Ovary (tissue), 3 donors: ENCODE measurements around the gene FGFR3.

Source experiments
- EP300 ChIP-seq: sonication (generic); formaldehyde crosslinking; IDR thresholded peaks from one replicate; pipeline ENCODE4 v1.6.1; 2017; ENCODE audit warnings: antibody characterized with exemption
- TF ChIP-seq, protein P1 (sequence below), 3 donors: fragments of 450-650 bp in 2 of 3; fragments of 200-600 bp in 1 of 3; IDR thresholded peaks; one replicate each; pipeline versions ENCODE4 v1.5.1 to v1.8.0; 2016 to 2022; ENCODE audit warnings: antibody characterized with exemption in 3 of 3, mild to moderate bottlenecking in 1 of 3
- donor health status: DM: no; HTN: no; CAD: no.

DNA sequence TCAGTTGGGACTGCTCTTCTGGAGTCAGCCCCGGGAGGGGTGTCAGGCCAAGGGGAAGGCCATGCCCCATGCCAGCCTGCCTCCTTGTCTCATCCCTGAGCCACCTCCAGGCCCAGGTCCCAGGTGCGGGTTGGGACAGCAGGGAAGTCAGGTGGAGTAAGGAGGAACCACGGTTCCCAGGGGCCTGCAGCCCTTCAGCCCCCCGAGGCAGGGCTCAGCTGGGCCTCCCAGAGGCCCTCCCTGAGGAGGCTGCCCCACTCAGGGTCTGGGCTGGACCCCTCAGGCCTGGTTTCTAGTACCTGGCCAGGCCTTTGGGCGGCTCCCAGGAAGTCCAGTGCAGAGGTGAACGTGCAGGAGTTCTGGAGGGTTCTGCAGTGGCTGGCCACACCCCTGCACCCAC is 23.4 kb upstream of the FGFR3 start:
- TF ChIP-seq, protein P1, sequence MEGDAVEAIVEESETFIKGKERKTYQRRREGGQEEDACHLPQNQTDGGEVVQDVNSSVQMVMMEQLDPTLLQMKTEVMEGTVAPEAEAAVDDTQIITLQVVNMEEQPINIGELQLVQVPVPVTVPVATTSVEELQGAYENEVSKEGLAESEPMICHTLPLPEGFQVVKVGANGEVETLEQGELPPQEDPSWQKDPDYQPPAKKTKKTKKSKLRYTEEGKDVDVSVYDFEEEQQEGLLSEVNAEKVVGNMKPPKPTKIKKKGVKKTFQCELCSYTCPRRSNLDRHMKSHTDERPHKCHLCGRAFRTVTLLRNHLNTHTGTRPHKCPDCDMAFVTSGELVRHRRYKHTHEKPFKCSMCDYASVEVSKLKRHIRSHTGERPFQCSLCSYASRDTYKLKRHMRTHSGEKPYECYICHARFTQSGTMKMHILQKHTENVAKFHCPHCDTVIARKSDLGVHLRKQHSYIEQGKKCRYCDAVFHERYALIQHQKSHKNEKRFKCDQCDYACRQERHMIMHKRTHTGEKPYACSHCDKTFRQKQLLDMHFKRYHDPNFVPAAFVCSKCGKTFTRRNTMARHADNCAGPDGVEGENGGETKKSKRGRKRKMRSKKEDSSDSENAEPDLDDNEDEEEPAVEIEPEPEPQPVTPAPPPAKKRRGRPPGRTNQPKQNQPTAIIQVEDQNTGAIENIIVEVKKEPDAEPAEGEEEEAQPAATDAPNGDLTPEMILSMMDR (IDR thresholded peaks at IDR 0.05): no peak
- TF ChIP-seq EP300: no peak
